ENCODE measurements around the gene FNIP2. TPM values are rescaled to one million over a fixed set of nuclear protein-coding genes. Genes with fewer than 3 reads are reported as not detected.

Gene FNIP2
- total RNA-seq (2022): 35.3 and 38.7 TPM in 2 replicates
- percentile 87 among the genes with signal in this experiment for Bru-seq, nascent RNA
- percentile 66 among the genes with signal in this experiment for BruChase-seq, experiment 1, labeled RNA remaining after a 6-hour chase
- BruChase-seq, experiment 2, labeled RNA remaining after a 2-hour chase: percentile 70 among the genes with signal in this experiment
- long read RNA-seq, full-length matches to known transcripts: 1 of 13 reads
- long read RNA-seq, partial matches to known transcripts: 3 of 13 reads
- long read RNA-seq, other reads (novel, unspliced or antisense): 9 of 13 reads

DNA sequence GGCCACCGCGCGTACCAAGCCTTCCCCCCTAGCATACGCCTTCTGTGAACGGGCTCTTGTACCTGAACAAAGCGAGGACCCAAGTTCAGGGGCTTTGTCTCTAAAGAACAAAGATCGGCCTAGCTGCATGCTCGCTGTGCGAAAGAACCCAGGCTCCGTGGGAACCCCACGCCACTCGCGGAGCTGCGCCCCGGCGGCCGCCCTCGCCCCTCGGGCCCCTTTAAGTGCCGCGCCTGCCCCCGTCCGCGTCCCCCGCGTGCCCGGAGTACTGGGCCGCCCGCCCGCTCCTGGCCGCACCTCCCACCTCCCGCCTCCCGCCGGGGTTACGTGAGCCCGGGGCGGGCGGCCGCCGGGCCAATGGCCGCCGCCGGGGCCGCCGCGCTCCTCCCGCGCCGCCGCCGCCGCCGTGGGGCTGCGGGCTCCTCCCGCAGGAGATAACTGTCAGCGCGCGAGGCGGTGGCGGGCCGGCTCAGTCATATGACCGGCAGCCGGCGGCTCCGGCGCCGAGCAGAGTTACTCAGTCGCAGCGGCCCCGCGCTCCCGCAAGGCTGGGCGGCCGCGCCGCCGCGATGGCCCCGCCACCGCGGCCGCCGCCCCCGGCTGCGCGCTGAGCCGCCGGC lies at the start of gene FNIP2:
Gene FNIP2 (plus strand): TSS at position 472 of the 620 bp plus-strand sequence. CDS start 187 bp downstream, outside the sequence.
- Mint-ChIP-seq H3K4me3 (ENCODE audit: low read depth, unreplicated experiment) (peak within 1 kb of the TSS; percentile 99), H3K4me1 (ENCODE audit: low read depth, unreplicated experiment) (peaks cover 25% of the 10 kb centered on the region), H3K27me3 (ENCODE audit: unreplicated experiment) (no peaks in the 10 kb centered on the region), H3K27ac (ENCODE audit: unreplicated experiment) (peak within 1 kb of the TSS; percentile 88), H3K9me3 (ENCODE audit: low read depth, unreplicated experiment) (no peaks in the 10 kb centered on the region), H3K36me3 (ENCODE audit: insufficient read depth, unreplicated experiment) (peaks cover 33% of the 10 kb centered on the region)
- TF ChIP-seq CTCF (IDR thresholded peaks at IDR 0.05; ENCODE audit: unreplicated experiment): no peak
- intact Hi-C loops (cut with micrococcal nuclease; ENCODE audit: unreplicated experiment): no loop called here
- BruUV-seq (replicated peaks): no TSS peak
- CTCF ChIA-PET: interaction anchor here (0.8 kb wide), 1 partner anchor 69 kb away, joined by 3 read pairs; no protein-coding TSS in a partner anchor
- DNase-seq: peak; percentile 76

DNA sequence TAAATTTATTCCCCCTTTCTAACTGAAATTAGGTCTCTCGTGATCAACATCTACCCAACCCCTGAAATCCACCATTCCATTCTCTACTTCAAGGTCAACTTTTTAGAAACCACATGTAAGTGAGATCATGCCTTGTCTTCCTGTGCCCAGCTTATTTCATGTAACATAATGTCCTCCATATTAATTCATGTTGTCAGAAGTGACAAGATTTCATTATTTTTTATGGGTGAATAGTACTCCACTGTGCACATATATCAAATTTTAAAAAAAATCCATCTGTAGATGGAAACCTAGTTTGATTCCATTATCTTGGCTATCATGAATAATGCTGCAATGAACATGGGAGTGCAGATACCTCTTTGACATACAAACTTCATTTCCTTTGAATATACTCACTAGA lies 47.1 kb upstream of the FNIP2 start:
- peaks cover 30% of the 10 kb centered on the region for H3K36me3 Mint-ChIP-seq (ENCODE audit: insufficient read depth, unreplicated experiment)
- BruUV-seq (replicated peaks): no TSS peak
- intact Hi-C loops (cut with micrococcal nuclease; ENCODE audit: unreplicated experiment): loop anchor here (10.0 kb wide), 1 partner anchor 733 kb away; no protein-coding TSS in a partner anchor

DNA sequence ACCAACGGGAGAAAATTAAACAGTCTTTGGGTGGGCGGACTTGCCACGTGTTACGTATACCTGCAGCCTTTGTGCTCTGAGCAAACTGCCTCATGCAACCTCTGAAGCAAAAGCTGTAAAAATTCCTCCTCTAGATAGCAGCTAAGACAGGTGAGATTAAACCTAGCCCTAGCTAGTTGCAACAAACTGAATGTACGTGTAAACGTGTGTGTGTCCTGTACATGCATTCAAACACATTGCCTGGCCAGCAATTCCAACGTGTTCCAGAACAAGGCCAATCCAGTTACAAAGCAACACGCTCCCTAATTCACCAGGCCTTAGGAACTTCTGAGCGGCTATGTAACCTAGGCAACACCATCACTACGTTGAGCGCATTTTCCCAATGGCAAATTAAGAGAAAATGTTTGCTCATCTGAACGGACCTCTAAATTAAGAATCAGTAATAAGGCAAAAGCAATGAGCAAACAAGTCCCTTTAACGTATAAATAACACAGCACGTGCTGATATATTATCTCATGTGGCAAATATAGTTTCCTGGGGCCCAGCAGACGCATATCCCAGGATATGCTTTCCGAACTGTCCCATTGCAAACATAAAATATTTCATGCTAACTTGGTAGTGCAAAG lies 46.4 kb upstream of the FNIP2 start:
- Mint-ChIP-seq H3K27ac (ENCODE audit: unreplicated experiment) (peak overlapping the region; percentile 78), H3K4me1 (ENCODE audit: low read depth, unreplicated experiment) (peaks cover 9% of the 10 kb centered on the region), H3K4me3 (ENCODE audit: low read depth, unreplicated experiment) (peak overlapping the region; percentile 94), H3K36me3 (ENCODE audit: insufficient read depth, unreplicated experiment) (peaks cover 30% of the 10 kb centered on the region), H3K9me3 (ENCODE audit: low read depth, unreplicated experiment) (no peaks in the 10 kb centered on the region), H3K27me3 (ENCODE audit: unreplicated experiment) (no peaks in the 10 kb centered on the region)
- DNase-seq: peak; percentile 6
- no TSS peak for BruUV-seq (replicated peaks)
- intact Hi-C loops (cut with micrococcal nuclease; ENCODE audit: unreplicated experiment): loop anchor here (10.0 kb wide), 1 partner anchor 732 kb away; no protein-coding TSS in a partner anchor
- CTCF ChIA-PET: no interaction called here
- no peak for TF ChIP-seq CTCF (IDR thresholded peaks at IDR 0.05; ENCODE audit: unreplicated experiment)

More for the DNA sequence above, 47.1 kb upstream of the FNIP2 start:
- peak overlapping the region; percentile 94 for H3K4me3 Mint-ChIP-seq (ENCODE audit: low read depth, unreplicated experiment)
- TF ChIP-seq CTCF (IDR thresholded peaks at IDR 0.05; ENCODE audit: unreplicated experiment): no peak
- H3K27me3 Mint-ChIP-seq (ENCODE audit: unreplicated experiment): no peaks in the 10 kb centered on the region
- no peak for DNase-seq
- no peaks in the 10 kb centered on the region for H3K9me3 Mint-ChIP-seq (ENCODE audit: low read depth, unreplicated experiment)
- H3K27ac Mint-ChIP-seq (ENCODE audit: unreplicated experiment): peak overlapping the region; percentile 33
- H3K4me1 Mint-ChIP-seq (ENCODE audit: low read depth, unreplicated experiment): peaks cover 9% of the 10 kb centered on the region
- CTCF ChIA-PET: no interaction called here

GRCh38 chr4:158722917-158723793 lies 45.7 kb upstream of the FNIP2 start, which contains the start of gene PPID:
PPID (minus strand) TSS chr4:158723396; CDS start chr4:158723288, 108 bp downstream.
- peaks cover 9% of the 10 kb centered on the region for H3K4me1 Mint-ChIP-seq (ENCODE audit: low read depth, unreplicated experiment)
- peak; percentile 77 for DNase-seq
- peak within 1 kb of the TSS; percentile 94 for H3K4me3 Mint-ChIP-seq (ENCODE audit: low read depth, unreplicated experiment)
- CTCF ChIA-PET: no interaction called here
- TSS peak; percentile 98 for BruUV-seq (replicated peaks)
- H3K36me3 Mint-ChIP-seq (ENCODE audit: insufficient read depth, unreplicated experiment): peaks cover 22% of the 10 kb centered on the region
- TF ChIP-seq CTCF (IDR thresholded peaks at IDR 0.05; ENCODE audit: unreplicated experiment): no peak
- no peaks in the 10 kb centered on the region for H3K9me3 Mint-ChIP-seq (ENCODE audit: low read depth, unreplicated experiment)
- intact Hi-C loops (cut with micrococcal nuclease; ENCODE audit: unreplicated experiment): loop anchor here (10.0 kb wide), 1 partner anchor 732 kb away; no protein-coding TSS in a partner anchor
- peak within 1 kb of the TSS; percentile 92 for H3K27ac Mint-ChIP-seq (ENCODE audit: unreplicated experiment)
- H3K27me3 Mint-ChIP-seq (ENCODE audit: unreplicated experiment): no peaks in the 10 kb centered on the region

Data from Calu3 (cell line).